HG02870 (cell line): Measurements from ENCODE around the gene ENO3.

Experiments
- ATAC-seq: cut with Tn5 transposase; IDR thresholded peaks from one replicate; pipeline ENCODE4 v1.9.1; 2021; ENCODE audit warnings: mild to moderate bottlenecking, moderate library complexity; ENCODE audit not compliant: unreplicated experiment

ENO3 gene

DNA sequence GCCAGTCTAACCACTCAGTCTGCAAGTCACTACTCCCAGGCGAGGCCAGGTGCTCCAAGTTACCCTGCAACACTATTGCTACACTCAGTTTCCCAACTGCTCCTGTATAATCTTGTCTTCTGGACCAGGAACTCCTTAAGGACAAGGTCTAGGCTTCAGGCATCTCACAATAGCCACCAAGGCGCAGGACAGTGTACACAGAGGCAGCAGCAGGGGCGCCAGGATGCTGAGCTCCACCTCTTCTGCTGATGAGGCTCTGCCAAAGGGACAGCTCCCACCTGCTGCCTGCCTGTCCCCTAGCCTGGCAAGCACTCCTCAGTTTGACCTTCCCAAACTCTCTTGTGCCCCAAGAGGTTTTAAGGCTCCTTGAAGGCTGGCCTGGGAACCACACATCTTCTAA, 14.5 kb upstream of the ENO3 start:
- ATAC-seq, result no peak

DNA sequence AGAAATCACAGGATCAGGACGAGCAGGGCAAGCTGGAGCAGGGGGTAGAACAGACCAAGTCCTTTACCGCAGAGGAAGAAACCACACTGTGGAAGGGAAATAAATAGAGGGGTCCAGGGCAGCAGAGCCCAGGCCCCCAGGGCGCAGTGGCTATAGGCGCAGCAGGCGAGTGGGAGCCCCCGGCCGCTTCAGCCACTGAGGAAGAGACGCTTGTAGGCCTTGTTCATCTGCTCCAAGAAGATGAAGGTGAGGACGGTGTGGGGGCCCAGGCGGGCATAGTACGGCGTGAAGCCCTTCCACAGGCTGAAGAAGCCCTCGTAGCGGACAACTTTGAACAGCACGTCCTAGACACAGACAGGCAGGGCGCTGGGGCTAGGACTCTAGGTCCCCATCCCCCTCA, 13.4 kb upstream of the ENO3 start:
- ATAC-seq, result no peak

DNA sequence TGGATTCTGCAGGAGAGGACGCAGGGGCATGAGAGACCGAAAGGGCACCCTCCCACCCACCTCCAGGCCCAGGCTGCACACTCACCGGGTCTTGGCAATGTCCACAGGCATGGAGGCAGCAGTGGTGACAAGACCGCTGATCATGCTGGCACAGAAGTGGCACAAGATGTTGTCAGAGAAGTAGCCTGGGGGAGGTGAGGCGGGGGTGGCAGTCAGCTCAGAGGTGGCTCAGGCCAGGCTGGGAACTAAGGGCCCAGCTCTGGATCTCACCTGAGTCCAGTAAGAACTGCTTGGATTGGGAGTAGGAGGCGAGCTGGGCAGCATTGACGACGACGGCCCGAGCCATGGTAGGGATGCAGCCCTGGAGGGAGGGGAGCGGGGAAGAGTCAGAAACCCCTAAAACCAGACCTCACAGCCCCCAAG, 12.8 kb upstream of the ENO3 start:
- no peak for ATAC-seq

DNA sequence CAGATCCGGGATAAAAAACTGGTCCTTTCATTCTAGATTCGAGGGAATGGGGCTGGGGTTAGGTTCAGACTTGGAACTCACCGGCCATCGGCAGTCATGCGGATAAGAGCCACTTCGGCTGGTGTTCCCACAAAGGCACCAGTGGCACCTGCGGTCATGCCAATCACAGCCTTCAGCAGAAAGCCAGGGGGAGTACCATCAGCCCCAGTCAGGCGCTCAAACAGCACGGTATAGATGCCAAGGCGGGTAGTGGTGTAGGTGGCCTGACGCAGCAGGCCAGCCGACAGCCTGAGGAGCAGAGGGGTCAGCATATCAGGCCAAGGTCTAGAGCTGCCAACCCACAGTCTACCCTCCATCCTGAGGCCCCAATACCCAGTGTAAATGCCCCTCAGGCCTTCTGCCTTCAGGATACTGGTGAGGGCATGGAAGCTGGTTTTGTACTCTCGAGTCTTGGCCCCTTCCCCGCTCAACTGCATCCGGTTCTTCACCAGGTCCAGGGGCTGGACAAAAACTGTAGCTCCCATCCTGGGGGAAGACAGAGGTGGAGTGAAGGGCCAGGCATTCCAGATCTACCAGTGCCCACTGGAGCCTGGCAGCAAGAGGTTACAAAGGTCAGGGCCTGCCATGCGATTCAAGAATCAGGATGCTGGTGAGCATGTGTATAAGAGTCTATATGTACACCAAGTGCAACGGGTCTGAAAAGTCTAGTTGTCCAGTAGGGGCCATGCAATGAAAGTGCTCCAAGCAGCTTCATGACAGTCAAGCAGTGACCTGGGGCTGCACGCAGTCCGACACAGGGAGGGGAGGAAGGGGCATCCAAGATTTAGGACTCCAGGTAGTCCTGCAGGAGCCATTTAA, 12.0 kb upstream of the ENO3 start:
- ATAC-seq, result no peak

DNA sequence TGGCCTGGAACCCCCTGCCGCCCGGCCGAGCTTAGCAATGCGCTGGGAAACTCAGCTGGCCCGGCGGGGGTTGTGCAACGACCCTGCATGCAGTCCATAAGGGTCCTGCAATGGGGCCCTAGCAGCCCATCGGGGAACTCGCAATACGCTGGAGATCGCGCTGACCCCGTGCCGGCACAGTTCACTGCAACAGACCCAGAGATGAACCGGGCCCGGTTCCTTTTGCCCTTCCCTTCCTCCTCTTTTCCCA, 11.4 kb upstream of the ENO3 start:
- no peak for ATAC-seq

DNA sequence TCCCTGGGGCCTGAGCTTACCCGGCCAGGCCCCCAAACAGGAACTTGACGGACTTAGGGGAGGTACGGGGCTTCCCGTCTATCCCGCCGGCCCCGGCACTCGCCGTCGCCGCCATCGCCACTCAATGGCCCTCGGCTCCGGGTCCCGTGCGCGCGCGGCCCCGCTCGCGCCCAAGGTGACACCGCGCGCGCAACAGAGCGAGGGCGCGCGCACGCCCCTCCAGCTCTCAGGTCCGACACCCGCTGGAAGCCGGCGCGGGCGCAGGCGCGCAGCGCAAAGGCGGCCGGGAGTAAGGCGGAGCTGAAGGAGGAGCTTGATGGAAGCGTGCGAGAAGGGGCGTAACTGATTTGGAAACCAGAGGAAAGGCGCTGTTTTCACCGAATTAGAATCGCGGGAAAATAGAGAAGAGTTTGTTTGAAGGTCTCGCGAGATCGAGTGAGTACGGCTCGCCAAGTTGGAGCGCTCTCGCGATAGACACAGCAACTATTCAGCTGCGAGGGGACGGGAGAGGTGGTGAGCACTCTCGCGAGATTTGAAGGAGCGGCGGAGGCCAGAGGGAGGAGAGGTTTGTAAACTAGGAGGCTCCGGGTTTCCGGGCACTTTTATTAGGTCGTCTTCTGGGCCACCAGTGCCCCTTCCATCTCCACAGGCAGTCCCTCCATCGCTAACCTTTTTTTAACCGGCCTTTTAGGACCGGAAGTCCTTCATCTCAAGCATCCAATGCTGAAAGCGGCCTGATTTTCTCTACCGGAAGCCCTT, 10.9 kb upstream of the ENO3 start, which contains the start of the genes RNF167 and SLC25A11:
Gene RNF167 (plus strand): TSS at position 473 of the 759 bp plus-strand sequence. CDS start 642 bp downstream, outside the sequence.
Gene SLC25A11 (minus strand): TSS at position 251 of the 759 bp plus-strand sequence. CDS start 136 bp downstream, at position 115.
- ATAC-seq, result peak; percentile 65

DNA sequence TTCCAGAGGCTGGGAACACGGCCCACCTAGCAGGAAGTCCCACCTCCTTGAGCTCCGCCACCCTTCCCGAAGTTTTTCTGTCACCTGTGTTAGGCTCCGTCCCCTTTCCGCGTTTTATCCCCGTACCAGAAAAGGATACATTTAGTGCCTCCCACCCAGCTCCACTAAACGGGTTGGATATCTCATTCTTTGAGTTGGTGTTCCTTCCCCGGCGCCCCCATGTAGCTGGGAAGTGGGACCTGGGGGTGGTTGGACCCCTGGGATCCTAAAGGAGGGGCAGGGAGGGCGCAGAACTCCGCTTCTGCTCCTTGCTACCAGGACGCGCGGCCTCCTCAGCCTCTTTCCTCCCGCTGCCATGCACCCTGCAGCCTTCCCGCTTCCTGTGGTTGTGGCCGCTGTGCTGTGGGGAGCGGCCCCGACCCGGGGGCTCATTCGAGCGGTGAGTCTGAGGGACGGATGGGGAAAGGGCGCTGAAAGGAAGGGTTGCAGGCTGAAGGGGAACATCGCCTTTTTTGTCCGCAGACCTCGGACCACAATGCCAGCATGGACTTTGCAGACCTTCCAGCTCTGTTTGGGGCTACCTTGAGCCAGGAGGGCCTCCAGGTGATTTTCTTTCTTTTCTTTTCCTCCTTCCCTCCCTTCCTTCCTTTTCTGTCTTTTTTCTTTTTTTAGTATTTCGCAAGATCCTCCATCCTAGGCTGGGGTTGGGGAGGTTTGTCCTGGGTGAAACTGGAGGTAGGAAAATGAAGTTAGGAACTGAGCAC, 10.2 kb upstream of the ENO3 start:
- peak; percentile 3 for ATAC-seq

DNA sequence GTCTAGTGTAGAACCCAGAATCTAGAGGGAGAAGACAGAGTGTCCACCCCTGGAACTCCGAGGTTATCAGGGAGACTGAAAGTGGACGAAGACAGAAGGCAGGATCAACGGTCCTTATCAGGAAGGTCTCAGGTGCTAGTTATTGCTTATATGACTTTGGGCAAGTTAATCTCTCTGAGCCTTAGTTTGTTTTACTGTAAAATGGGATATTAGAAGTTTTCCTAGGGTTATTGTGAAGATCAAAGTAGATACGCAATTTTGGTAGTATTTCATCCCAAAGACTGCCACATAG, 9.7 kb upstream of the ENO3 start:
- ATAC-seq, result no peak

DNA sequence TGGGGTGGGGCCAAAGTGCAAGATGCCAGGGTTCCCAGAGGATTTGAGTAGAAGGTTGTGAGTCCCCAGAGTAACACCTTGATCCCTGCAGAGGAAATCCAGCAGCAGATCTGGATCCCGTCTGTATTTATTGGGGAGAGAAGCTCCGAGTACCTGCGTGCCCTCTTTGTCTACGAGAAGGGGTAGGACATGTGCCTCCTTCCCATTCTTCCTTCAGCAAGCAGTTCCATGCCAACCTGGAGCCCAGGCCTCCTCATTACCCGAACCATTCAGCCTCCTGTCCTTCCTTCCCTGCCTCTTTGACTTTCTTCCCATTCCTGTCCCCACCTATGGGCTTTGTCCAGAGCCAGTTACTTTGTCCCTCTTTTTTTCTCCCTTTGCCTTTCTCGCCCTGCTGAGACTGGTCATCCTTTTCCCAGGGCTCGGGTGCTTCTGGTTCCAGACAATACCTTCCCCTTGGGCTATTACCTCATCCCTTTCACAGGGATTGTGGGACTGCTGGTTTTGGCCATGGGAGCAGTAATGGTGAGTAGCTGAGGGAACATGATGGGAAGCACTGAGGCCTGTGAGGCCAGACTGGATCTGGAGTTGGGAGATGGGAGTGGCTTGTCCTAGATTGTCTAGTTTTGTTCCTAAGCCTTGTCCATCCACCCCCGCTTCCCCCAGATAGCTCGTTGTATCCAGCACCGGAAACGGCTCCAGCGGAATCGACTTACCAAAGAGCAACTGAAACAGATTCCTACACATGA, 8.0 kb upstream of the ENO3 start:
- ATAC-seq, result no peak

DNA sequence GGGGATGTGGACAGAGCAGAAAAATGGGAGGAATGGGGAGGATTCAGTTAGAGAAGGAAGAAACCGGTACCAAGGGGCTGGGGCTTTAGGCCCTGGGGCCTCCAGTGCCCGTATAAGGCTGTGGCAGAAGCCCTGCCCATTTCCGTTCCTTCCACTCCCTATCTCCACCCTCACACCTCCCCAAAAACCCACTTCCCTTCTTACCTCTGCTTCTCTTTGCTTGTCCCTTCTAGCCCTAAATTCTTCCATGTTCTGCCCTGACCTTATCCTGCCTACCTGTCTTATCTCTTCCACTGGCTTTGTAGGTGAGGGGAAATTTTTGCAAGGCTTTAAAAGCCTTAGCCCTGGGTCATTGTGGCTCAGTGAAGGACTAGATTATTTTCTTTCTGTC, 6.8 kb upstream of the ENO3 start:
- ATAC-seq, result no peak

DNA sequence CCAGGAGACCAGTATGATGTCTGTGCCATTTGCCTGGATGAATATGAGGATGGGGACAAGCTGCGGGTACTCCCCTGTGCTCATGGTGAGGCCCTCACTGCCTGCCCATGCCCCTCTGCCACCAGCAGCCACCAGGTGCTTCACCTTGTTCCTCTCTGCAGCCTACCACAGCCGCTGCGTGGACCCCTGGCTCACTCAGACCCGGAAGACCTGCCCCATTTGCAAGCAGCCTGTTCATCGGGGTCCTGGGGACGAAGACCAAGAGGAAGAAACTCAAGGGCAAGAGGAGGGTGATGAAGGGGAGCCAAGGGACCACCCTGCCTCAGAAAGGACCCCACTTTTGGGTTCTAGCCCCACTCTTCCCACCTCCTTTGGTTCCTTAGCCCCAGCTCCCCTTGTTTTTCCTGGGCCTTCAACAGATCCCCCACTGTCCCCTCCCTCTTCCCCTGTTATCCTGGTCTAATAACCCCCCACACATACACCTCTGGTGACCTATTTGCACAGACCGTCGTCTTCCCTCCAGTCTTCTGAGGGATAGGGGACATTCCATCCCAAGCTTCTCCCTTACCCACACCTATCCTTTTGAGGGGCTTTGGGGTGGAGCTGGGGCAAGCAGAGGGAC, 6.3 kb upstream of the ENO3 start:
- no peak for ATAC-seq

DNA sequence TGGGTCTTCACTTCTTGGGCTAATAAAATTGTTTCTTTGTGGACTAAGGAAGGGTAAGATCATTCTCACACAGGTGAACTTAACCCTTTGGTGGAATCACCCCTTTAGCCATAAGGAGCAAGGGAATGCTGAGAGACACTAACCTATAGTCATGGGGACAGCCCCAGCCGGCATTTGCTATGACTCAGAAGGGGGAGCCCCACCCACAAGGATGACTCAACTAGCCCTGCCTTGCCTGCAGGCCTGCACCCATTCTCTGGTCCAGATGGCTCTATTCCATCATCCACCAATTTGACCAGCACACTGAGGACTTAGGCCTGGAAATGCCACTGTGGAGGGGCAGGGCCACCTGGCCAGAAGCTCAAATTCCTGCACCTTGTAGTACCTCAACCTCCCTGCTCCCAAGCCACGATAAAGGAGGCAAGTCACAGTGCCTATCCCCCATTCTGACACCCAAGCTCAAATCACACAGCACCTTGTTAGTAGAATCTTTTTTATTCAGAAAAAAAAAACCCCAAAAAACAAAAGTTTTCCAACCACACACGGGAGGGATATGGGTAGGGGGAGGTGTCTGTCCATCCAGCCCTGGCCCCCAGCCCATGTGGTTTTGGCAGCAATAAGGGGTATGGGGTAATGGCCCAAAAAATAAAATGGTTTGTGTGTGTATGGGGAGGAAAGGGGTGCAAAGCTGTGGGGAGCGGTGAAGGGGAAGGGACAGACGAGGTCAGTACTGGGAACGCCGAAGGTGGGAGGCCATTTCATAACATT, 5.6 kb upstream of the ENO3 start:
- ATAC-seq, result no peak

DNA sequence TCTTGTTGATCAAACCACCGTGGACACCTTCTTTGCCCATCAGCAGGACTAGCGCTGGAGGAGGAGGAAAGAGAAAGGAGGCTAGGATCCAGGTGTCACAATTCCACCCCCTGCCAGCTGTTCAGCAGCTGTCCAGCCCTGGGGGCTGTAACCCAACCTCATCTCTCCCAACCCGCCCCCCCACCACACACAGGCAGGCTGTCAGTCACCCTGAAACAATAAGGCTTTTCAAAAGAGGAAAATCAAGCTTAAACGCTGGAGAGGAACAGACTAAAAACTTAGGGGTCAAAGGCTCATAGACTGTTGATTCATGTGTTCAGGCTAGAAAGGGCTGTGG, 5.0 kb upstream of the ENO3 start:
- ATAC-seq, result no peak

DNA sequence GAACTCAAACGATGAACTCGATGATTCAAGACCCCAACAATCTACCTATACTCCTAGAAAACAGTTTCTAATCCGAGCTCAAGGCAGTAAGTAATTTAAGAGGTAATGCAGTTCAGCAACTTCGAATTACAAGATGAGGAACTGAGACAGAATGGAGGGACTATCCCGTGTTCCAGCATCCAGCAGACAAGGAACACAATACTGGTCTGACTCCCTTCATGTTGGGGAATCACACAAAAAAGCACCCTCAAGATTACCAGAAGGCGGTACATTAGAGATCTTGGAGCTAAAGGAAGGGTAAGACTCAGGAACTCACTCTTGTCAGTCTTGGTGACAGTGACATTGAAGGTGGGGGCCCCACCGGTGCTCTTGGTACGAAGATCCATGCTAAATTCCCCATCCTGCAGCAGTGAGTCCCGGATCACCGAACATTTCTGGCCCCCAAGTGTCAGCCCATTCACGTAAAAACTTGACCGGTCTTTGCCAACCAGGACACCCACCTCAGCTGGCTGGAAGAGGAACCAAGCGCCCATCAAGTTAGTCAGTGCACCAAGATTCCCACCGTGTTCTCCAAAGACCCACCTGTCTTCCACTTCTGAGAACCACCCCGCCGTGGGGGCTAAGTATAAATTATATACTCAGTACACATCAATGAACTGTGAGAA, 4.5 kb upstream of the ENO3 start:
- ATAC-seq, result no peak

DNA sequence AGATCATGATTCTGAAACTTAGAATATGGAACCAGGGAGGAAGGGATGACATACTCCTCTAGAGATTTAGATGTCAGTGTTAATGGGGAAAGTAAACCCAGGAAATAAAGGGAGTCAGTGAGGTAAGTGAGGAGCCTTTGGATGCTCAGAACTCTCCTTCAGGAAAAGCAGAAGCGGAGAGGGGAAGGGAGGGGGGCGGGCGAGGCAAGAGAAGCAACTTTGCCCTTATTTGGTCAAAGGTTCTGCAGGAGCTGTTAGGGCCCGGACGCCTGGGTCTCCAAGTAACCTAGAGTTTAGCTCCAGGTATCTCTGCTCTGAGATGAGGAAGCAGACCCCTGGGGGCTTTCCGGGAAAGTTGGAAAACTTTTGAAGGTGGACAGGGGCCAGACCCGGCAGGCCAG, 3.9 kb upstream of the ENO3 start:
- no peak for ATAC-seq

DNA sequence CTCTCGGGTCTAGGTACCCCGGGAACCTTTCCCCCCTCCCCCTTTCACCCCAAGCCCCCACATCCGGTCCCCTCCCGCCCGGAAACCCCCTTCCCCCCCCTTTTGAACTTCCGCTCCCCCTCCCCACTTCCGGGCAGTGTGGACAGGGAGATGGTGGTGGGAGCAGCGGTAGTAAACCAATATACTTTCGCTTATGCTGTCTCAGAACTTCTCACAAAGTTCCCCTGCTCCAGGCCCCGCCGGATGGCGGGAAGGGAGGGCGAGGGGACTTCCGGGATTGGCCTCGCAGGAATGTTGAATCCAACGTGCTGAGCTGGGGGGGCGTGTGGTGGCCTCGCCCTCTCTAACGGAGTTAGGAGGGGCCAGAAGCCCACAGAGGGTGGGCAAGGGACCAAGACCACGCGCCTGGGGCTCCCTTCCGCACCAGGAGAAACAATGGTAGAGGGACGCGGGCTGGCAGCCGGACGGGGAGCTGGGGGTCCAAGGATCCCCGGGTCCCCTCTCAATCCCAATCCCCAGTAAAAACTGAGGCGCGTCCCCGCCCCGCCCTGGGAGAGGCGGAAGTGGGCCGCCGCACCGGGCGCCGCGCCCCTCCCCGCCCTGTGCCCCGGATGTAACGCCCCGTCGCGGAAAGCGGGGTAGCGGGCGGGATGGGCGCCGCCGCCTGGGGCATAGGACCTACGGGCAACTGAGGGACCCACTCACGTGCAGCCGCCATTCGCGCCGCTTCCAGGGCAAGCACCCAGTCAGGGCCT, 3.3 kb upstream of the ENO3 start:
- ATAC-seq, result no peak

DNA sequence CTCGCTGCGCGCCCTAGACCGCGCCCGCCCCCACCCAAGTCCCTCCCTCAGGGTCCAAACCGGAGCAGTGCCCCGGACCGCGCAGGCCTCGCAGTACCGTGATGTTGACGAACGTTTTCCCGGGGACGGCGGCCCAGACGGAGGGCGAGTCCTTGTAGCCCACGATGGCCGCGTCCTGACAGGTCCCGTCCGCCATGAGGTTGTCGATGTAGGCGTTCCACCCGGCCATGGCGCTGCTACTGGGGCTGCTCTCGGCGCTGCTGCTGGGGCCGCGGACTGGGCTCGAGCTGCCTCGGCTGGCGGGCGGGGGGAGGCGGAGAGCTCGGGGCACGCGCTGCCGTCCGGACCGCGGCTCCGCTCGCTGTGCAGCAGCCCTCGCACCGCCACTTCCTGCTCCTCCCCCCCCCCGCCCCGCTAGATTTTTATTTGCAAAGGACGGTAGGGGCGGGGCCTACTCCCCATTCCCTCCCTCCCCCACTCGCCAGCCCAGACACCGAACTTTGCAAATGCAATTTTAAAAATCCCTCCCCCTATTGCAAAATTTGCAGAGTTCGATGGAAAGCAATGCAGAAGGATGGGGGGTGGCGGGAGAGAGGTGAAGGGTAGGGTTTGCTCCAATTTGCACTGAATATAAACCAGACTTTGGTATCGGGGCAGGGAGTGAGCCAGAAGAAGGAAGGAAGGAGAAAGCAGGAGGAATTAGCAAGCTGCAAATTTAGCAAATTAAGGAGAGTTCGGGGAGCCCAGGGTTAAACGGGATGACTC, 2.6 kb upstream of the ENO3 start, which contains the start of gene PFN1:
Gene PFN1 (minus strand): TSS at position 365 of the 765 bp plus-strand sequence. CDS start 136 bp downstream, at position 229.
- no peak for ATAC-seq

DNA sequence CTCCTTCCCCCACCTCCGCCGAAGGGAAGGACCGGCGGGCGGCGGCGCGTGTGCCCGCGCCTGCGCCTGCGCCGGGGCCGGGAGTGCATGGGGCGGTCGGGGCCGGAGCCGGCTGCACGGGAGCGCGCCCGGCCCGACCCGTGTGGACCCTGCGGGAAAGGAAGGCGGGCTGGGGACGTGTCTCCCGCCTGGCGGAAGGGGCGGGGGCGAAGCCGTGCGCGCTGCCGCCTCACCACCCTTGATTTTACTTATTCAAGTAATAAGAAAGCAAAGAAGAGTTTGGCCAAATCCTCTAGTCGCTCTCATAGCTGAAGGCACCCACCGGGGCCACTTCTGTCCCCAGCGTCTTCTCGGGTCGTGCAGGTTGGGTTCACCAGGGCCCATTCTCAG, 2.0 kb upstream of the ENO3 start:
- peak; percentile 25 for ATAC-seq
